GM18909 (cell line): ENCODE measurements around the gene DRG2.

Experiments
- ATAC-seq: cut with Tn5 transposase; IDR thresholded peaks from one replicate; pipeline ENCODE4 v1.9.1; 2021; ENCODE audit warnings: mild to moderate bottlenecking; ENCODE audit not compliant: unreplicated experiment, poor library complexity

Gene DRG2

DNA sequence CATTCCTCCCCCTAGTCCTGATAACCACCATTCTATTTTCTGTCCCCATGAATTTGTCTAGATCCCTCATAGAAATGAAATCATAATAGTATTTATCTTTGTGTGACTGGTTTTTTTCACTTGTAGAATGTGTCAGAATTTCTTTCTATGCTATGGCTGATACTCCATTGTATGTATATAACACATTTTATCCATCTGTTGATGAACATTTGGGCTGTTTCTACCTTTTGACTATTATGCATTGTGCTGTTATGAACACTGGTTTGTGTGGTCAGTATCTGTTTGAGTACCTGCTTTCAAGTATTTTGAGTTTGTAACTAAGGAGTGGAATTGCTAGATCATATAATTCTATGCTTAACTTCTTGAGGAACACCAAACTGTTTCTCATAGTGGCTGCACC, 16.0 kb upstream of the DRG2 start:
- no peak for ATAC-seq

DNA sequence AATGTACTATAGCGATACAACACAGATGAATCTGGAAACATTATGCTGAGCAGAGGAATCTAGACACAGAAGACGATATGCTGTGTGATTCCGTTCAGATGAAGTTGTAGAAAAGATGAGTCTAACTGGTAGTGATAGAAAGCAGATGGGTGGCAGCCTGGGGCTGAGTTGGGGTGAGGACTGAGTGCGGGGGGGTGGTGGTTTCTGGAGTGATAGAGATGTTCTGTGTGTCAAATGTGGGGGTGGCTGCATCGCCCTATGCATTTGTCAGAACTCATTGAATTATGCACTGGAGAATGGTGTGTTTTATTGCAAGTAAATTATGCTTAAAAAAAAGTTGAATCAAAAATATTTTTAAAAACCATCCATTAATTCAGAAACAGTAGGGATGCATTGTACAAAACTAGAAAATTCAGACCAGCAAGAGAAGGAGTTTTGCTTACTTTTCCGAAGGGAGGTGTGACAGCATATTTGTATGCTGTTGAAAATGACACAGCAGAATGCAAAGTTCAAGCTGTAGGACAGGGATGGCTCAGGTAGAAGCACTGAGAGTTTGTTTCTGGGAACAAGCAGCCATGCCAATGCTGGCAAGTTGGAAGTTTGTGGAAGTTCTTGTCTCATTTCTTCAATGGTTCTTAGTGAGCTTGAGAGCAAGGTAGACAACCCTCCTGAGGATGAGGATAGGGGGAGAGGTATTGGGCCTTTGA, 13.0 kb upstream of the DRG2 start:
- ATAC-seq, result no peak

DNA sequence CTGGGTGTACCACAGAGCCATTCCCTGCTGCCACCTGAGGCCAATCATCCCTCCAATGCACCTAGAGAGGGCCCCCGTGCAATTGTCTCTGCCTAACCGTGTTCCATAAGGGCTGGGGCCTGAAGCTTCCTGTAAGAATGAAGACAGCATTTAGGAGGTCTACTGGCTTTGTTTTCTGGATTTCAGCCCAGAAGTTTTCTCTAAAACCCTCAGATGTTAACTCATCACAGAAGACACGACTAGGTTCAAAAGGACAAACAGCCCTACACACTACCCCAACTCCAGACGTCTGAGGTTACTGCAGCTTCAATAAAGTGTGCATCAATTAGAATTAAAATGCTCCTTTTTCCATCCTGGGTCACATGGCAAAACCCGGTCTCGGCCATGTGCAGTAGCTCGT, 10.8 kb upstream of the DRG2 start:
- no peak for ATAC-seq

DNA sequence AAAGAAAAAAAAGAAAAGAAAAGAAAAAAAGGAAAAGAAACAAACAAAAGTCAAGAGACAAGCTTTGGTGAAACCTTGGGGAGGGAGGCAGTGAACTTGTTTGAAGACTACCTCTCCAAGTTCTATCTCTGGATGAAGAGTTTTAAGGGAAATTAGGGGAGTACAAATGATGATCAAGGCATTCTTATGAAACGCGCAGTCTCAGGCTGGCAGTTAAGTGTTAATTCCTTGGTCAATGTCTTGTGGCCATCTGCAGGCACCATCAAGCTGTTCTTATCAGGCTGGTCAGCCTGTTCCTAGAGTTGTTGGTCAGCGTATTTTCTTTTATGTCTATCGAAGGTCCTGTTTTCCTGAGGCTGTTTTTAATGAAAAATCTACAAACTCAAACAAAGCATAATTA, 8.2 kb upstream of the DRG2 start:
- ATAC-seq, result no peak

DNA sequence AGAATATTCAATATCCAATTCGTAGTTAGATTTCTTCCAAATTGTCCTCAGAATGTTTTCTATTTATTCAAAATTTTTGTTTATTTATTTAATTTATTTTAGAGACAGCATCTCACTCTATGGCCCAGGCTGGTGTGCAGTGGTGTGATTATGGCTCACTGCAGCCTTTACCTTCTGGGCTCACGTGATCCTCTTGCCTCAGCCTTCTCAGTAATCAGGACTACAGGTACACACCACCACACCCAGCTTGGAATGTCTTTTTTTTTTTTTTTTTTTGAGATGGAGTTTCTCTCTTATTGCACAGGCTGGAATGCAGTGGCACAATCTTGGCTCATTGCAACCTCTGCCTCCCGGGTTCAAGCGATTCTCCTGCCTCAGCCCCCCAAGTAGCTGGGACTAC, 3.5 kb upstream of the DRG2 start:
- no peak for ATAC-seq

DNA sequence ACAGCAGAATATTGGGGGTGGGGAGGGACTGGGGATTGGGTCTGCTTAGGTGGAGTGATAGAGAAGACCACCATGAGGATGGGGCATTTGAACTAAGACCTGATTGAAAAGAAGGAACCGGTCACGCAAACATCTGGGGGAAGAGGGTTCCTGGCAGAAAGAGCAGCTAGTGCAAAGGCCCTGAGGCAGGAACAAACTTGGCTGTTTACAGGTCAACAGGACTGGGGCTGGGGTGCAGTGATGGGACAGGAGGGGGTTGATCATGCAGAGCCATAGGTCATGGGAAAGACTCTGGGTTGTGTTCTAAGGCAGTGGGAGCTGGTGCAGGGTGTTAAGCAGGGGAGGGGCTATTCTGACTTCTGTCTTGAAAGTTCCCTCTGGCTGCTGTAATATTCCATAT, 1.9 kb downstream of the DRG2 start:
- no peak for ATAC-seq

DNA sequence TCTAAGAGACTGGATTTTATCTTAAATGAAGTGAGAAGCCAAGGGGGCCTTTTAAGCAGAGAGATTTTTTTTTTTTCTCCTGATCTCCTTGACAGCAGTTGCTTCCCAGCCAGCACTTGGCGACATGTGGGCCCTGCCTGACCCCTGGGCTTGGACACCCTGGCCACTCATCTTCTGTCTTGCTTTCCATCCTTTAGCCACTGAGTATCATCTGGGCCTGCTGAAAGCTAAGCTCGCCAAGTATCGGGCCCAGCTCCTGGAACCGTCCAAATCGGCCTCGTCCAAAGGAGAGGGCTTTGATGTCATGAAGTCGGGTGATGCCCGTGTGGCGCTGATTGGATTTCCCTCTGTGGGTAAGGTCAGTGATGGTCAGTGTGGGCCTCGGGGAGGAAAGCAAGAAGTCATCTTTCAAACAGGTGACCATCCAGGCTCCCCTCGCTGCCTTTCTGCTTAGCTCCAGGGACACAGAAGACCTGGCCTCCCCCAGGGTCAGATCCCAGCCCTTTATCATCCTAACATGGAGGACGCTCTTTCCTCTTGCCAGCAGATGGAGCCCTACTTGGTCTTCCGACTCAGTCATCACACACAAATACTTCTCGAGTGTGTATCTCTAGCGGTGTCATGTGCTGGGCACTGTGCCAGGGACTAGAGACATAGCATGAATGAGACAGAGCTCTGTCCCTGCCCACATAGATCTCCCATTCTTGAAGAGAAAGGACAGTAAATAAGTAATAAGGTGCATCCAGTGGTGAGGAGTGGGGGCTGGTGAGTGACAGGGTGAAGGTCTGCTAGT, 6.1 kb downstream of the DRG2 start:
- no peak for ATAC-seq

DNA sequence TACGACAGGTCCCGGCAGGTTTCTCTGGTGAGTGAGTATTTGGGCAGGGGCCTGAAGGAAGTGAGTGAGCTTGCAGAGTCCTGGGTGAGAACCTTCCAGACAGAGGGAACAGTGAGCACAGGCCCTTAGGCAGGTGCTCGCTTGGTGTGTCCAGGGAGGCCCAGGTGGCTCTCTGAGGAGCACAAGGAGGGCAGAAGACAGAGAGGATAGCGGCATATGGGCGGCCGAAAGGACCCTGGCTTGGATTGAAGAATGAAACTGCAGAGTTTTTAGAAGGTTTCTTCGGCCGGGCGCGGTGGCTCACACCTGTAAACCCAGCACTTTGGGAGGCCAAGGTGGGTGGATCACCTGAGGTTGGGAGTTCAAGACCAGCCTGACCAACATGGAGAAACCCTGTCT, 6.7 kb downstream of the DRG2 start:
- ATAC-seq, result no peak

DNA sequence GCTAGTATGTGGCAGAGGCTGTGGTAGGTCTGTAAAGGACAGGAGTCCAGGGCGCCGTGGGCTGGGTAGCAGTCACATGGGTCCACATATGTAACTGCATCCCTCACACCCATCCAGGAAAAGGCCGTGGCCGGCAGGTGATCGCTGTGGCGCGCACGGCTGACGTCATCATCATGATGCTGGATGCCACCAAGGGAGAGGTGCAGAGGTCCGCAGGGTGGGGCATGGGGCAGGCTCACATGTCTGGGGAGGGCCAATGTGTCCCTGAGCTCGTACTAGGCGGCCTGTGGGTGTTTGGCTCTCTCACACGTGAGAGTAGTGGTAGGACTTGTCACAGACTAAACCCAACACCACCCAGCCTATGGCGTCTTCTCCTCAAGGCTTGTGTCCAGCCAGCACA, 11.8 kb downstream of the DRG2 start:
- ATAC-seq, result no peak

DNA sequence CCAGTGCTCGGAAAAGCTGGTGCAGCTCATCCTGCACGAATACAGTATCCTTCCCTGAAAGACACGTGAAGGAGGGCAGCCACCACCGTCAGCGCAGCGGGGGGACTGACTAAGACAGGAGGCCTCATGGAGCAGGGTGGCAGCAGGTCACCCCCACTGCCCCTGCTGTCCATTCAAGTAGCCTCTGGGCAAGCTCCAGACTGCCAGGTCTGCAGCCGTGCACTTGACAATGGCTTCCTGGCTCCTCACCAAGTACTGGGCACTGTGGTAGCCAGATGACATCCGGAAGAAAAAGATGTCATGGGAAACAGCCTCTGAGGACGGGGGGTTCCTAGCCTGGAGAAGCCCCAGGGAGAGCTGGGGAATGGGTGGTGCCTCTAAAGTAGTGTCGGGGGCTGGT, 12.9 kb downstream of the DRG2 start:
- ATAC-seq, result no peak

DNA sequence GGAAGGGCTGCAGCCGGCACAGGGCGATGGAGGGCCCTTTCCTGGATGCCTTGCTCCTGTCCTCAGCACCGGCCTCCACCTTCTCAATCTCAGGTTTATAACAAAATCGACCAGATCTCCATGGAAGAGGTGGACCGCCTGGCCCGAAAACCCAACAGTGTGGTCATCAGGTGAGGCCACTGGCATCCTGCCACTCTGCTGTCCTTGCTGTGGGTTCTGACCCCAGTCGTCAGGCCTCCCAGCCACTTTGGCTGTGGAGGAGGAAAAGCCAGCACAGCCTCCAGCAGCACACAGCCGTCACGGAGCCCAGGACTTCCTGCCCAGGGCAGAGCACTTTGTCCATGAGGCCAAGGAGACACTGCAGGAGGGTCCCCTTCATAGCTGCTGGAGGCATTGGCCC, 14.1 kb downstream of the DRG2 start:
- ATAC-seq, result no peak

DNA sequence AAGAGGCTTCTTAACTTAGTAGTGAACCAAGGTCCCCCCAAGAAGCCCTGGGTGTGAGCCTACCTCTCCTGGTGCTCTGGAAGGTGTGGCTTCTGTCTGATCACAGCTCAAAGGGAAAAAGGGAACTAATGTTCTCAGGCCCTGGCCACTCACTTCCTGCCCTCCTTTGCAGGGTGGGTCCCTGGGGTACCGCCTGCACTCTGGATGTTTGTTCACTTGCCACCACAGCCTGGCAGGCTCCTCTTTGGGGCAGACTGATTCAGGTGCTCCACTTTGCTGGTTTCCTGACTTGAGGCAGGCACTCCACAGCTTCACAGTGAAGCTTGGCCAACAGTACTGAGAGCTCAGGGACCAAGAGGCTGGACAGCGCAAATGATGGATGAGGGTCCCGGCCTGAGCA, 14.9 kb downstream of the DRG2 start:
- ATAC-seq, result no peak

DNA sequence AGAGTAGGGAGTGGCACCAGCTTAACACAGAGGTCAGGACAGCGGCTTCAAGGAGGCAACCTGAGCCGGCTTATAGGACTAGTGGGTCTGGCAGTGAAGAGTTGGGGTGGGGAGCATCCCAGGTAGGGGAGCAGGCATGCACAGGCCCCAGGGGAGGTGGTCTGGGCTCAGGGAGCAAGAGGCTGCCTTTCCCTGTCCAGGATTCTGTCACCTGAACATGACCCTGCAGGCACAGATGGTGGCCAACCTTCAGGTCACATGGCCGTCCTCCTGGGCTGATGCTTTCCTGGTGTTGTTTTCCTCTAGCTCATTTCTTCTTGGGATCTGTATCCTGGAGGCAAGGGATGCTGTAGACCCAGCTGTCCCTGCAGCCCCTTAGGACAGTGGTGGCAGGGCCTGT, 17.3 kb downstream of the DRG2 start:
- ATAC-seq, result no peak

DNA sequence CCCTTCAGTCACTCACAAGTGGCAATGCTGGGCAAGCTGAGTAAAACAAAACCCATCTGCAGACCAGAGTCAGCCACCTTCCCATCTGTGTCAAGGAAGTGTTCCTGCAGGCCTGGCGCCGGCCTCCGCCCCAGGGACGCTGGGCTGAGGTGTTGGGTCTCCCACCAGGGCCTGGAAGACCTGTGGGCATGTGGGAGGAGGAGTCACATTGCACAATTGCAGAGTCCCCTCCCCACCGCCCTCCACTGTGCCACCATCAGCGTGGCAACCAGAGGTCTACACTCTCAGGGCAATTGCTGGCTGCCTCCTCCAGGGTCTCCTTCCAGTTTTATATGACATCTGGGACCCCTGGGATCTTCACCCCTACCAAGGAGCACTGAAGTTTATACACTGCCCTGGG, 17.8 kb downstream of the DRG2 start:
- ATAC-seq, result no peak

DNA sequence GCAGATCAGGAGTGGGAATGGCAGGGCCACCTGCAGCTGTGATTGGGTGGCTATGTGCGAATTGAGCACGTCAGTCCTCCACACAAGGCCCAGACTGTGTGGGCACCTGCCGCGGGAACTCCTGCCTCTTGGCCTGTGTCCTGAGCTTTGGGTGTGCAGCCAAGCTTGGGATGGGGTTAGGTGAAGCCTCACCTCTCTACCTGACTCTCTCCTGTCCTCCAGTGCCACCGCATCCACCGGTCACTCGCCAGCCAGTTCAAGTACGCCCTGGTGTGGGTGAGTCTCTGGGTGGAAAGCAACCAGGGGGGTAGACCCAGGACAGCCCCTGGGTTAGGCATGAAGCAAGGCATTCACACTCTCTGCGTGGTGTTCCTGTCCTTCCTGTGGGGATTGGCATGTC, 18.5 kb downstream of the DRG2 start:
- no peak for ATAC-seq

DNA sequence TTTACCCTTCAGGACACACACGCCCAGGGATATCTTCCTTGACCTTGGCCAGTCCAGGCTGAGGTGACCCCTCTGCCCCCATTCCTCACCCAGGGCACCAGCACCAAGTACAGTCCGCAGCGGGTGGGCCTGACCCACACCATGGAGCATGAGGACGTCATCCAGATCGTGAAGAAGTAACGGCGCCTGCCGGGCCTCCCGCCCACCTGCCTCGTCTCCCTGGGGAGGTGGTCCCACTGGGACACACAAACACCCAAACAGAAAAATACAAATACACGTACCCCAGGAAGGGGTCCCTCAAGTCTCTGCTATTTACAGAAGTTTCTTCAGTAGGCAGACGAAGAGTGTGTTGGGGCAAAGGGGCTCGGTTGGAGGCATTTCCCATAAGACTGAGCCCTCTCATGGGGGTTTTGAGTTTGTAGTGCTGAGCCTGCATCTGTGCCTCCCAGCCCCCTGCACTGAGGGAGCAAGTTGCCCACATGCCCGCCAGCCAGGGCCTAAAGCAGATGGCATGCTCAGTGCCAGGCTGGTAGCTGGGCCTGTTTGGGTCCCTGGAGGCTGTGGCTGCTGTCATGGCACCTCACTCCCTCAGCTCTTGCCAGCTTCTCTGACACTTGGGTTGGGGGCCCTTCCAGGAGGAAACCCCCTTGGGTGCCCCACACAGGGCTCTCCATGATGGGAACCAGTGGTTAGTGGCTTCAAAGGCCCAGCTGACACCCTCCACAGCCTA, 19.5 kb downstream of the DRG2 start:
- no peak for ATAC-seq

DNA sequence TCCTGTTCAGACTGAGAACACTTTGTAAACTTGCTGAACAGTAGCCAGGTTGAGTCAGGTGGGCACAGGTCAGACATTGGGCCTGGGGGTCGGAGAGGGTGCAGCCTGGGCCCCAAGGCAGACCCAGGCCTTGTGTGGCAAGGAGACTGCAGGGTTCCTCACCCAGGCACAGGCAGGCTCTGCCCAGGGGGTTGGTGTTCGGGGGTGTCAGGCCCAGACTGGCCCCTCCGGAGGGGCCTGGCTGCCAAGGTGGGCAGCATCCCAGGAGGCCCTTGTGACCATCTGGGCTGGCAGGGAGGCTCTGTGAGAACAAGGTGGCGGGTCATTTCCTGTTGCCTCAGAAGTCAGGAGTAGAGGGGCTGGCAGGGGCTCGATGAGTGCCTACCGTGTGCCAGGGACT, 20.2 kb downstream of the DRG2 start:
- no peak for ATAC-seq

DNA sequence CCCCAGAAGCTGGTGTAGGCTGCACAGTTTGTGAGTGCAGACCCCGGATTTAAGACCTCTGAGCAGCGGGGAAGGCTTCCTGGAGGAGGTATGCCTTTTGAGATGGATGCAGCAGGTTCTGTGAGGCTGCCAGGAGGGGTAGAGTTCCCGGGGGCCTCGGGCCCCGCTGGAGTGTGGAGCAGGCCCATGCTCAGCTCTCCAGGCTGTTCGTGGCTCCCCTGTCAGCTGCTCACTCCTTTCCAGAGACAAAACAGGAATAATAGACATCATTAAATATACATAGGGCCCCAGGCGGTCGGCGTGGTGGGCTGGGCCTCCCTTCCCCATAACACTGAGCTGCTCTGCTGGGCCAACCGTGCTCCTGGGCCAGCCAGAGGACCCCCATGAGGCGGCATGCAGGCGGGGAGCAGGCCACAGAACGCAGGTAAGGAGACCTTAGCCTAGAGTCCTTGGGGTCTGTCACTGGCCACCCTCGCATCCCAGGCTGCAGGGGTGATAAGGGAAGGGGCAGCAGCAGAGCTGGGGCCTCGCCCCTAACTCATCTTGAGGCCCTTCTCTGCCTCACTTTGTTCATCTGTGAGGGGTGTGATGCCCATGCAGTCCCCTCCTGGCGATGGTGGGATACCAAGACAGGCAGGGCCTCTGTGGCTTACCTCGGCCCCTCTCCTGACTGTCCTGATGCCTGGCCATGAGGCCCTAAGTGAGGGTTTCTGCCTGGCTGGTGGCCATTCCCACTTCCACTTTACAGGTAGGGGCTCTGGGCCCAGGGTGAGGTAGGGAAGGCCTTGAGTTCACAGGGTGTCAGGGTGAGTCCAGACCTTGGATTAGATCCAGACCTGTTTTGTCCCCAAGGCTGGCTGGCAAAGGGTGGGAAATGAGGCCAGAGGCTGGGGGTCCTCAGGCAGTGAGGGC, 20.9 kb downstream of the DRG2 start, which contains the start of gene MYO15A:
Gene MYO15A, plus strand, starts transcription at position 356 of the 912 bp plus-strand sequence. CDS start 10,045 bp downstream, outside the sequence.
- ATAC-seq, result no peak

DNA sequence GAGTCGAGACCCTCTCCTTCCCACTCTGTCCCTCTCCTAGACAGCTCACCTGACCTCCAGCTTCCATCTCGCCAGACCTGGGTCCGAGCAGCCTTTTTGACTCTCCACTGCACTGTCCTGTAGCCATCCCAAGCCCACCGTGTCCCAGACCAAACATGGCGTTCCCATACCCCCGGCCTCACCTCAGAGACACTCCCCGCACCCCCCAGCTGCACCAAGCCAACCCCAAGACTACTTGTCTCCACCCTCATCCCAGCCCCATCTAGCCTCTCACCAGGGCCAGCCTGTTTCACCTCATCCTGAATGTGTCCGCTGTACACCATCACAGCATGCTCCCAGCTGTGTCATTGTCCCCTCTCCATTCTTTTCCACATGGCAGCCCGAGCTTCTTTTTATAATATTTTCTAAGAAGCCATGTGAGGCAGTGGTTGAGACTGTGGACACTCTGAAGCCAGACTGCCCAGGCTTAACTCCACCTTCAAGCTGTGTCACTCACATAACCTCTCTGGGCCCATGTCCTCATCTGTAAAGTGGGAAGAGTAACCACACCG, 22.3 kb downstream of the DRG2 start:
- no peak for ATAC-seq

DNA sequence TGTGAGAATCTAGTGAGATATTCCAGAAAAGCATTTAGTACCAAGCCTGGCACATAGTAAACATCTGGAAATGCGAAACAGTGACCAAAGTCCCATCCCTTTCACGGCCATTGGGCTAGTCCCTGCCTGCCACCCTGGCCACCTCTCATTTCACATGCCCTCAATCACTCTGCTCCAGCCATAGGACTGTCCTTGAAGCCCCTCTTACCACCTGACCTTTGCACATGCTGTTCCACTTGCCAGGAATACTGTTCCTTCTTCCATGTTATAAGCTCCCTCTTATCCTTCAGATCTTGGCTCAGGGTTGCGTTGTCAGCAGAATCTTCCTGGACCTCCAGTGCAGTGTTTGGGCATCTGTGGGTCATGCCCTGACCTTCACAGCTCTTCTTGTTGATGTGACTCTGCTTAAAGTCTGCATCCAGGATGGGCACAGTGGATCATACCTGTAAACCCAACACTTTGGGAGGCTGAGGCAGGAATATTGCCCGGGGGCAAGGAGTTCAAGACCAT, 22.9 kb downstream of the DRG2 start:
- ATAC-seq, result no peak
